ENCODE data around the gene NIBAN1. TPM values are rescaled to one million over a fixed set of nuclear protein-coding genes. Genes with fewer than 3 reads are reported as not detected.

Gene NIBAN1
- total and polyA plus RNA-seq, 2 of the 8 experiments (the other 6 are each of a cell fraction or from before 2014, with no cell fraction given): 5.7 to 15.2 TPM

- TF ChIP-seq CTCF (IDR thresholded peaks at IDR 0.05; ENCODE audit: control extremely low read depth in 1 of 3, insufficient read depth in 1 of 3, low read depth in 1 of 3, low read length in 3 of 3) (no peak), TAF7 (optimal IDR thresholded peaks at IDR 0.05; ENCODE audit: borderline replicate concordance, low read depth, low read length) (no peak), CREB1 (IDR thresholded peaks at IDR 0.05) (no peak), POLR2AphosphoS5 (IDR thresholded peaks at IDR 0.05; ENCODE audit: low read depth, low read length) (no peak), RNF2 (IDR thresholded peaks at IDR 0.05; ENCODE audit: borderline replicate concordance, low read depth, low read length, missing control alignments, poor library complexity, severe bottlenecking) (no peak)
These were observed 1.8 kb downstream of the NIBAN1 start (continued) for GRCh38 chr1:184972315-184973055.
